SJSA1 (cell line): Measurements from ENCODE around the gene CAPRIN2. TPM values are rescaled to one million over a fixed set of nuclear protein-coding genes. Genes with fewer than 3 reads are reported as not detected.
A peak's percentile ranks its signal among the peaks of the same experiment; 100 is the strongest.

Source experiments
- DNase-seq, 2 experiments: peaks; one replicate each; pipeline ENCODE4 v3.0.0-alpha.2; 2015 to 2020; ENCODE audit warnings: low spot score in 2 of 2, low read depth in 1 of 2
- H3K27ac ChIP-seq: fragments of 250-450 bp; sonication (Bioruptor Pico); 2 replicates; pipeline ENCODE4 v1.5.1; 2020; ENCODE audit warnings: mild to moderate bottlenecking, moderate library complexity
- H3K27me3 ChIP-seq: fragments of 250-450 bp; sonication (Bioruptor Pico); replicated peaks from 2 replicates; pipeline ENCODE4 v1.5.1; 2020; ENCODE audit warnings: mild to moderate bottlenecking, moderate library complexity
- H3K36me3 ChIP-seq: fragments of 250-450 bp; sonication (Bioruptor Pico); 2 replicates; pipeline ENCODE4 v1.5.1; 2020; ENCODE audit warnings: mild to moderate bottlenecking
- H3K4me1 ChIP-seq: fragments of 250-450 bp; sonication (Bioruptor Pico); replicated peaks from 2 replicates; pipeline ENCODE4 v1.6.1; 2021; ENCODE audit warnings: mild to moderate bottlenecking
- H3K4me3 ChIP-seq: fragments of 250-450 bp; sonication (Bioruptor Pico); 2 replicates; pipeline ENCODE4 v1.5.1; 2020; ENCODE audit warnings: mild to moderate bottlenecking
- H3K9me3 ChIP-seq: fragments of 250-450 bp; sonication (Bioruptor Pico); replicated peaks from 2 replicates; pipeline ENCODE4 v1.5.1; 2020; ENCODE audit warnings: mild to moderate bottlenecking
- total RNA-seq: library from RNA; depleted of rRNA; stranded (reverse); fragments of >200 nt; shearing (Covaris generic); gene quantifications from 2 replicates; pipeline ENCODE4 v1.2.3, GENCODE V29; 2014; rRNA removed

The CAPRIN2 gene
- total RNA-seq, 1 experiment from 2014 or later: 36.5 TPM

DNA sequence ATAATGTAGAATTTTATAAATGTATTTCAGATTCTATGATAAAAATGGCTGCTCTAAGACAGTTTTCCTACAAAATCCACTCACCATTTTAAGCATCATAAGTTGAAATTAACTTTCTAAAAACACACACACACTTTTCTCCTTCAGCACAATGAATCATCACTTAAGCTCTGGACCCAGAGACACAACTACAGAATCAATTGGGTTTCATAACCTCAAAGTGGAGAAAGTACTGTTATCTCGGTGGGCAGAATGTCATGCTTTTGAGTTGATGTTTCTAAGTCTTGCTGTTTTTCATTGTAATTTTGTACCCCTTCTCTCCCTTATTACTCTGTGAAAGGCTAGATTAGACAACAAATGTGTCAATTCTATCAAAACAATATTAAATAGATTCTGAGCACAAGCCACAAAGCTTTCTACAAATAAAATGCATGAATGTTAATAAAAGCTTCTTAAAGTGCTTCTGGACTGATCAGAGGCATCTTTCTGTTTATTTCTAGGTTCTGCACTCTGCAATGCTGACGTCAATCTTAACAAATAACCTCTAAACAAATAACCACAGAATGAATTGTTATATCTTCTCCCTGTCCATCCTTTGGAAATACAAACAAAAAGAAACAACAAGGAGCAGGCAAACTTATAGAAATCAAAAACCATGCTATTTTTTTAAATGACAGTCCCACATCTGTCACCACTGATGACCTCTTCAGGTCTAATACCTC is 67.3 kb downstream of the CAPRIN2 start:
- no peaks in the 10 kb centered on the region for H3K9me3 ChIP-seq
- no peak overlapping the region for H3K4me3 ChIP-seq
- DNase-seq: peak in 1 of 2 experiments; percentile 31
- peaks cover 12% of the 10 kb centered on the region for H3K36me3 ChIP-seq
- no peak overlapping the region for H3K27ac ChIP-seq
- peaks cover 17% of the 10 kb centered on the region for H3K4me1 ChIP-seq
- no peaks in the 10 kb centered on the region for H3K27me3 ChIP-seq

DNA sequence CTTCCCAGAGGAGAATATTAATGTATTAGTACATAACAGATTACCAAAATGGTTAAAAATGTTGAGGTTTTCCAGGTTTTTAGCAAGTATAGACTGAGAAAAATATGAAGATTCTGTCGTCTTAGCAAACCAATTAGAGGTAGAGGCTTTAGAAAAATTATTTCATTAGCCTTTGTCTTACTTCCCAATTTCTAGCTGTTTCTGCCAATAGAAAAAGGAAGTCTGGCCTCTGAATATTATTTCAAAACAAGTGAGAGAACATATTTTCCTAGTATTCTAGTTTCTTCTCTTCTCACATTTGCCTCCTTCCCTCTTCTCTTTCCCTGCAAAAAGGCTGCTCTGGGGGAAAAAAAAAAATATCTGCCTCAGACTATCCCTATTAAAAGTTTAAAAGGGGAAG is 75.5 kb downstream of the CAPRIN2 start:
- Histone ChIP-seq H3K36me3 (peaks cover 43% of the 10 kb centered on the region), H3K27me3 (no peaks in the 10 kb centered on the region), H3K4me3 (no peak overlapping the region), H3K27ac (no peak overlapping the region), H3K9me3 (no peaks in the 10 kb centered on the region), H3K4me1 (0 out of 2 replicates have a peak, but pooled peaks cover 3% of the 10 kb centered on the region)
- no peak for DNase-seq

DNA sequence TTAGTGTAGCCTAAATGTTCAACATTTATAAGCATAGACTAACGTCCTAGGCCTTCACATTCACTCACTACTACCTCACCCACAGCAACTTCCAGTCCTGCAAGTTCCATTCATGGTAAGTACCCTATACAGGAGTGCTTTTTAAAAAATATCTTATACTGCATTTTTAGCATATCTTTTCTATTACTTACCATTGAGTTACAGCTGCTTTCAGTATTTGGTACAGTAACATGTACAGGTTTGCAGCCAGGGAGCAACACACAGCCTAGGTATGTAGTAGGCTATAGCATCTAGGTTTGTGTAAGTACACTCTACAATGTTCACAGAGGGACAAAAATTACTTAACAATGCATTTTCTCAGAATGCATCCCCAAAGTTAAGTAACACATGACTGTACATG is 76.5 kb downstream of the CAPRIN2 start:
- no peaks in the 10 kb centered on the region for H3K9me3 ChIP-seq
- no peak for DNase-seq
- no peaks in the 10 kb centered on the region for H3K27me3 ChIP-seq
- H3K36me3 ChIP-seq: peaks cover 45% of the 10 kb centered on the region
- H3K27ac ChIP-seq: no peak overlapping the region
- H3K4me1 ChIP-seq: 0 out of 2 replicates have a peak, but pooled peaks cover 3% of the 10 kb centered on the region
- H3K4me3 ChIP-seq: no peak overlapping the region

DNA sequence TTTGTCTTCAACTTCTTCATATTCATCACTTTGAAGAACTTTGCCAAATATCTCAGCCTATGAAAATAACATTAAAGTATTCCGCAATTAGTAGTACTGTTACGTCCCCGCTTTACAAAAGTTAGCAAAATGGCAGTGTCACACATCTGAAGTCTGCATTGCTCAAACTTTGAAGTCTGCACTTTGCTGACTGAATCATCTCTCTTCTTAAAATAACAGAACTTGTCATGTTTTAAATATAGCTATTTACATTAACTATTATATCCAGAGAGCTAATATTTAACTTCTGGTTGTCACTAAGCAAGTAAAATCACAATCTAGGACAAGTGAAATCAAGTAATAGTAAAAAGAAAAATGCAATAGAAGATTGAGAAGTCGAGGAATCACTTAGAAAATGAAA is 93.5 kb downstream of the CAPRIN2 start:
- Histone ChIP-seq H3K4me1 (no peaks in the 10 kb centered on the region), H3K9me3 (no peaks in the 10 kb centered on the region), H3K4me3 (no peak overlapping the region), H3K27me3 (no peaks in the 10 kb centered on the region), H3K36me3 (peaks cover 56% of the 10 kb centered on the region), H3K27ac (no peak overlapping the region)
- no peak for DNase-seq

Other genes starting within 250 kb of the CAPRIN2 start
- gene IPO8, start 59.1 kb downstream of the CAPRIN2 start, total RNA-seq: 14.7 and 21.0 TPM in 2 replicates
- 2.2 and 2.7 TPM in 2 replicates for gene TSPAN11, start 171.8 kb upstream of the CAPRIN2 start, total RNA-seq